GM12878 (cell line): ENCODE results near the gene PIEZO2. TPM values are rescaled to one million over a fixed set of nuclear protein-coding genes. Genes with fewer than 3 reads are reported as not detected.

ENCODE experiments used
- BCL11A ChIP-seq: IDR thresholded peaks from 2 replicates; pipeline ENCODE4 v1.6.1; 2011; ENCODE audit warnings: low read depth, low read length
- BCL3 ChIP-seq: IDR thresholded peaks from 2 replicates; pipeline ENCODE4 v1.6.1; 2011; ENCODE audit warnings: borderline replicate concordance, low read depth, mild to moderate bottlenecking, moderate library complexity, low read length; ENCODE audit not compliant: insufficient read depth, poor library complexity, severe bottlenecking
- CREB1 ChIP-seq: IDR thresholded peaks from 2 replicates; pipeline ENCODE4 v1.6.1; 2012; ENCODE audit warnings: low read depth, mild to moderate bottlenecking, inconsistent platforms
- CREM ChIP-seq: IDR thresholded peaks from 2 replicates; pipeline ENCODE4 v1.6.1; 2014; ENCODE audit warnings: antibody characterized with exemption, low read depth
- EZH2 ChIP-seq: IDR thresholded peaks from 2 replicates; pipeline ENCODE4 v1.6.1; 2012; ENCODE audit warnings: low read depth, mild to moderate bottlenecking, control low read depth, inconsistent platforms, low read length, borderline replicate concordance; ENCODE audit not compliant: control insufficient read depth
- GATAD2B ChIP-seq: fragments of 450-650 bp; conservative IDR thresholded peaks from 2 replicates; pipeline ENCODE4 v1.6.1; 2017; ENCODE audit warnings: low read depth, mild to moderate bottlenecking, moderate library complexity
- JUNB ChIP-seq: IDR thresholded peaks from 2 replicates; pipeline ENCODE4 v1.6.1; 2016; ENCODE audit warnings: antibody characterized with exemption, mild to moderate bottlenecking
- MLLT1 ChIP-seq: fragments of 450-650 bp; IDR thresholded peaks from 2 replicates; pipeline ENCODE4 v1.6.1; 2016; ENCODE audit warnings: mild to moderate bottlenecking
- MTA2 ChIP-seq: fragments of 450-650 bp; IDR thresholded peaks from 2 replicates; pipeline ENCODE4 v1.6.1; 2016; ENCODE audit warnings: low read depth, mild to moderate bottlenecking, moderate library complexity
- NRF1 ChIP-seq: conservative IDR thresholded peaks from 2 replicates; pipeline ENCODE4 v1.6.1; 2011; ENCODE audit warnings: mild to moderate bottlenecking, low read depth, low read length, improper control_type of control experiment
- POLR2AphosphoS2 ChIP-seq: IDR thresholded peaks from 2 replicates; pipeline ENCODE4 v1.6.1; 2011; ENCODE audit warnings: low read depth, mild to moderate bottlenecking, low read length, improper control_type of control experiment, moderate library complexity
- REST ChIP-seq: IDR thresholded peaks from 2 replicates; pipeline ENCODE4 v1.6.1; 2012; ENCODE audit warnings: mild to moderate bottlenecking, low read depth, low read length
- SP1 ChIP-seq: IDR thresholded peaks from one replicate; pipeline ENCODE4 v1.6.1; 2011; ENCODE audit warnings: low read depth, low read length
- TBL1XR1 ChIP-seq: IDR thresholded peaks from 2 replicates; pipeline ENCODE4 v1.6.1; 2012; ENCODE audit warnings: low read depth, low read length, improper control_type of control experiment
- polyA plus RNA-seq, 11 experiments: library from polyadenylated mRNA; depleted of rRNA in 4 of 11; unstranded in 6 of 11; stranded (reverse) in 5 of 11; fragments of >200 nt; fragmentation: Nextera tagmentation in 4 of 11; fragmentation: Illumina TruSeq in 1 of 11; extraction: Ambion mirVana in 4 of 11; extraction: Trizol in 1 of 11; gene quantifications; 1 replicate in 1 of 11; 2 replicates in 10 of 11; pipeline versions ENCODE4 v1.2.1 to v1.2.3, GENCODE V29; 2011 to 2016; ENCODE audit warnings: inconsistent platforms in 2 of 11, missing spikeins in 2 of 11, low read depth in 1 of 11
- total RNA-seq, 4 experiments: library from RNA; depleted of rRNA in 3 of 4; stranded (reverse); fragments of >200 nt in 3 of 4; fragmentation: Illumina TruSeq in 1 of 4; extraction: Trizol in 1 of 4; gene quantifications; 2 replicates each; pipeline versions ENCODE4 v1.2.1 to v1.2.3, GENCODE V29; 2013 to 2021
- TF ChIP-seq, protein P1 (sequence below): IDR thresholded peaks from 2 replicates; pipeline ENCODE4 v1.6.1; 2012; ENCODE audit warnings: low read depth, low read length, improper control_type of control experiment
- TF ChIP-seq, protein P2 (sequence below): IDR thresholded peaks from 2 replicates; pipeline ENCODE4 v1.6.1; 2012; ENCODE audit warnings: improper control_type of control experiment, low read depth, low read length; ENCODE audit not compliant: insufficient replicate concordance

The PIEZO2 gene
- total and polyA plus RNA-seq, 10 of the 15 experiments (the other 5 are each of a cell fraction or from before 2014, with no cell fraction given): 6.7 to 42.3 (median 27.4) TPM

DNA sequence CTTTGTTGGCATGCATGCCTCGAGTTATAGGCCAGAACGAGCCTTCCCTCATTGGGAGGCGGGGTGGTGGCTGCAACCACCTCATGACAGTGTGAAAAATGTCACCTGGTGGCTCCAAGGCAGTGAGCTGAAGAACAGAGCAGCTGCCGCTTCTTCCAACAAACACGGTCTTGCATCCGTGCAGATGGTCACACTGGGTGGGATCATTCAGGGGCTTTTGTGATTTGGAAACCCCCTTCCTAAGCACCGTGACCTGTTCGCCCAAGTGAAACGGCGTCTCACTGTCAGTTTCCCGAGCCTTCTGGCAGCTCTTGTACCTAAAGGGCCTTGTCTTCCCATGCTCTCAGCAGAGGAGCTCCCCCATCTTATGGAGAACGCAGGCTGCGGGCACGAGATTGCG is 463.9 kb downstream of the PIEZO2 start (continued):
- TF ChIP-seq GATAD2B (0 out of 2 replicates have a peak, but pooled peaks have one; percentile 41), BCL3 (no peak), CREB1 (no peak), MTA2 (peak; percentile 43; the same call in 1 of the 2 replicates), CREM (no peak), SP1 (no peak), REST (no peak), JUNB (no peak), BCL11A (peak; percentile 29; the same call in 1 of the 2 replicates), NRF1 (no peak), MLLT1 (no peak), POLR2AphosphoS2 (no peak), EZH2 (no peak), TBL1XR1 (no peak)
- TF ChIP-seq, protein P1, sequence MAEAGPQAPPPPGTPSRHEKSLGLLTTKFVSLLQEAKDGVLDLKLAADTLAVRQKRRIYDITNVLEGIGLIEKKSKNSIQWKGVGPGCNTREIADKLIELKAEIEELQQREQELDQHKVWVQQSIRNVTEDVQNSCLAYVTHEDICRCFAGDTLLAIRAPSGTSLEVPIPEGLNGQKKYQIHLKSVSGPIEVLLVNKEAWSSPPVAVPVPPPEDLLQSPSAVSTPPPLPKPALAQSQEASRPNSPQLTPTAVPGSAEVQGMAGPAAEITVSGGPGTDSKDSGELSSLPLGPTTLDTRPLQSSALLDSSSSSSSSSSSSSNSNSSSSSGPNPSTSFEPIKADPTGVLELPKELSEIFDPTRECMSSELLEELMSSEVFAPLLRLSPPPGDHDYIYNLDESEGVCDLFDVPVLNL: no peak
- TF ChIP-seq, protein P2, sequence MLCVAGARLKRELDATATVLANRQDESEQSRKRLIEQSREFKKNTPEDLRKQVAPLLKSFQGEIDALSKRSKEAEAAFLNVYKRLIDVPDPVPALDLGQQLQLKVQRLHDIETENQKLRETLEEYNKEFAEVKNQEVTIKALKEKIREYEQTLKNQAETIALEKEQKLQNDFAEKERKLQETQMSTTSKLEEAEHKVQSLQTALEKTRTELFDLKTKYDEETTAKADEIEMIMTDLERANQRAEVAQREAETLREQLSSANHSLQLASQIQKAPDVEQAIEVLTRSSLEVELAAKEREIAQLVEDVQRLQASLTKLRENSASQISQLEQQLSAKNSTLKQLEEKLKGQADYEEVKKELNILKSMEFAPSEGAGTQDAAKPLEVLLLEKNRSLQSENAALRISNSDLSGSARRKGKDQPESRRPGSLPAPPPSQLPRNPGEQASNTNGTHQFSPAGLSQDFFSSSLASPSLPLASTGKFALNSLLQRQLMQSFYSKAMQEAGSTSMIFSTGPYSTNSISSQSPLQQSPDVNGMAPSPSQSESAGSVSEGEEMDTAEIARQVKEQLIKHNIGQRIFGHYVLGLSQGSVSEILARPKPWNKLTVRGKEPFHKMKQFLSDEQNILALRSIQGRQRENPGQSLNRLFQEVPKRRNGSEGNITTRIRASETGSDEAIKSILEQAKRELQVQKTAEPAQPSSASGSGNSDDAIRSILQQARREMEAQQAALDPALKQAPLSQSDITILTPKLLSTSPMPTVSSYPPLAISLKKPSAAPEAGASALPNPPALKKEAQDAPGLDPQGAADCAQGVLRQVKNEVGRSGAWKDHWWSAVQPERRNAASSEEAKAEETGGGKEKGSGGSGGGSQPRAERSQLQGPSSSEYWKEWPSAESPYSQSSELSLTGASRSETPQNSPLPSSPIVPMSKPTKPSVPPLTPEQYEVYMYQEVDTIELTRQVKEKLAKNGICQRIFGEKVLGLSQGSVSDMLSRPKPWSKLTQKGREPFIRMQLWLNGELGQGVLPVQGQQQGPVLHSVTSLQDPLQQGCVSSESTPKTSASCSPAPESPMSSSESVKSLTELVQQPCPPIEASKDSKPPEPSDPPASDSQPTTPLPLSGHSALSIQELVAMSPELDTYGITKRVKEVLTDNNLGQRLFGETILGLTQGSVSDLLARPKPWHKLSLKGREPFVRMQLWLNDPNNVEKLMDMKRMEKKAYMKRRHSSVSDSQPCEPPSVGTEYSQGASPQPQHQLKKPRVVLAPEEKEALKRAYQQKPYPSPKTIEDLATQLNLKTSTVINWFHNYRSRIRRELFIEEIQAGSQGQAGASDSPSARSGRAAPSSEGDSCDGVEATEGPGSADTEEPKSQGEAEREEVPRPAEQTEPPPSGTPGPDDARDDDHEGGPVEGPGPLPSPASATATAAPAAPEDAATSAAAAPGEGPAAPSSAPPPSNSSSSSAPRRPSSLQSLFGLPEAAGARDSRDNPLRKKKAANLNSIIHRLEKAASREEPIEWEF: no peak
